ENCODE results near the gene PRKG1.

GRCh38 chr10:52337225-52337624, 1262.9 kb downstream of the PRKG1 start:
- TF ChIP-seq CTCF (conservative IDR thresholded peaks at IDR 0.05 in 1 of 2, IDR thresholded peaks at IDR 0.05 in 1 of 2; ENCODE audit: extremely low read depth in 1 of 2, insufficient read depth in 1 of 2, low read depth in 1 of 2, low read length in 2 of 2) (no peak), EZH2 (IDR thresholded peaks at IDR 0.05; ENCODE audit: borderline replicate concordance, low read length) (no peak)
